ENCODE results near the gene TBC1D23. TPM values are rescaled to one million over a fixed set of nuclear protein-coding genes. Genes with fewer than 3 reads are reported as not detected.

The TBC1D23 gene
- total RNA-seq, 1 donor from 2014 or later = 73.5 TPM

GRCh38 chr3:100352296-100353231, 91.8 kb downstream of the TBC1D23 start:
- no peak for DNase-seq

GRCh38 chr3:100354850-100355249, 94.1 kb downstream of the TBC1D23 start:
- no peak for DNase-seq

GRCh38 chr3:100358413-100358812, 97.6 kb downstream of the TBC1D23 start:
- no peak for DNase-seq

- DNase-seq = no peak
These were observed 98.2 kb downstream of the TBC1D23 start for GRCh38 chr3:100359035-100359434.

GRCh38 chr3:100360757-100361496, 100.1 kb downstream of the TBC1D23 start:
- no peak for DNase-seq

- no peak for DNase-seq
These were observed 101.1 kb downstream of the TBC1D23 start for GRCh38 chr3:100361897-100362296.

- no peak for DNase-seq
These were observed 103.6 kb downstream of the TBC1D23 start for GRCh38 chr3:100364421-100364820.

- DNase-seq = no peak
These were observed 105.6 kb downstream of the TBC1D23 start for GRCh38 chr3:100366424-100366823.

GRCh38 chr3:100368441-100368840, 107.6 kb downstream of the TBC1D23 start:
- no peak for DNase-seq

- DNase-seq = no peak
These were observed 110.0 kb downstream of the TBC1D23 start for GRCh38 chr3:100370756-100371155.

GRCh38 chr3:100374521-100374920, 113.7 kb downstream of the TBC1D23 start:
- DNase-seq = no peak

Other genes starting within 250 kb of the TBC1D23 start
- 1.2 TPM for gene FILIP1L, start 146.5 kb upstream of the TBC1D23 start, total RNA-seq
- gene NIT2, start 73.8 kb downstream of the TBC1D23 start, total RNA-seq = 16.7 TPM
- 125 TPM for gene TOMM70, start 140.1 kb downstream of the TBC1D23 start, total RNA-seq
- 6.4 TPM for gene LNP1, start 140.5 kb downstream of the TBC1D23 start, total RNA-seq
- 3.0 TPM for gene TMEM45A, start 231.6 kb downstream of the TBC1D23 start, total RNA-seq

Data from occipital lobe (tissue), 2 donors.